K562 (cell line): Measurements from ENCODE around the gene HPDL. TPM values are rescaled to one million over a fixed set of nuclear protein-coding genes. Genes with fewer than 3 reads are reported as not detected.

Experiments used
- CREB1 ChIP-seq, 2 experiments: sonication (generic) in 1 of 2; formaldehyde crosslinking in 1 of 2; IDR thresholded peaks; 2 replicates each; pipeline versions ENCODE4 v1.6.1 to v1.8.0; 2012 to 2022; ENCODE audit warnings: inconsistent platforms in 1 of 2, mild to moderate bottlenecking in 1 of 2, missing genetic modification reagents in 1 of 2, moderate library complexity in 1 of 2
- DEAF1 ChIP-seq: fragments of 450-650 bp; formaldehyde crosslinking; IDR thresholded peaks from 2 replicates; pipeline ENCODE4 v1.4.0; 2020; ENCODE audit warnings: mild to moderate bottlenecking, moderate library complexity
- DIDO1 ChIP-seq: fragments of 450-650 bp; IDR thresholded peaks from 2 replicates; pipeline ENCODE4 v1.6.1; 2016; ENCODE audit warnings: low read depth, missing biosample characterization, missing genetic modification characterization
- HDAC1 ChIP-seq, 2 experiments: fragments of 450-650 bp; IDR thresholded peaks; 2 replicates each; pipeline ENCODE4 v1.6.1; 2016 to 2017; ENCODE audit warnings: inconsistent platforms in 1 of 2, mild to moderate bottlenecking in 1 of 2, moderate library complexity in 1 of 2
- HDAC2 ChIP-seq: fragments of 450-650 bp; IDR thresholded peaks from 2 replicates; pipeline ENCODE4 v1.6.1; 2016; ENCODE audit warnings: mild to moderate bottlenecking
- HNRNPUL1 ChIP-seq: fragments of 200-400 bp; formaldehyde crosslinking; IDR thresholded peaks from 2 replicates; pipeline ENCODE4 v1.6.1; 2017; ENCODE audit warnings: low read length
- LEF1 ChIP-seq: fragments of 450-650 bp; IDR thresholded peaks from 2 replicates; pipeline ENCODE4 v1.6.1; 2016; ENCODE audit warnings: mild to moderate bottlenecking
- NCOA2 ChIP-seq, 2 experiments: fragments of 450-650 bp; IDR thresholded peaks; 2 replicates each; pipeline ENCODE4 v1.6.1; 2018; ENCODE audit warnings: mild to moderate bottlenecking in 2 of 2, moderate library complexity in 1 of 2; ENCODE audit not compliant: partially characterized antibody in 2 of 2
- NEUROD1 ChIP-seq: fragments of 150-350 bp; IDR thresholded peaks from 2 replicates; pipeline ENCODE4 v1.6.1; 2014; ENCODE audit warnings: borderline replicate concordance, low read length, low read depth; ENCODE audit not compliant: partially characterized antibody
- PRMT5 ChIP-seq: sonication (generic); formaldehyde crosslinking; IDR thresholded peaks from 2 replicates; pipeline ENCODE4 v1.5.0; 2020; ENCODE audit warnings: missing genetic modification reagents
- RBBP5 ChIP-seq: fragments of 200-600 bp; sonication (generic); IDR thresholded peaks from 2 replicates; pipeline ENCODE4 v1.6.1; 2012; ENCODE audit warnings: borderline replicate concordance, mild to moderate bottlenecking, low read length, control low read depth, inconsistent platforms; ENCODE audit not compliant: insufficient read depth, poor library complexity, severe bottlenecking
- RBM14 ChIP-seq: fragments of 200-400 bp; formaldehyde crosslinking; IDR thresholded peaks from 2 replicates; pipeline ENCODE4 v1.6.1; 2018; ENCODE audit warnings: low read depth, mild to moderate bottlenecking, low read length, moderate library complexity, borderline replicate concordance; ENCODE audit not compliant: insufficient read depth
- SAP30 ChIP-seq: fragments of 200-600 bp; sonication (generic); IDR thresholded peaks from 2 replicates; pipeline ENCODE4 v1.6.1; 2012; ENCODE audit warnings: borderline replicate concordance, low read depth, mild to moderate bottlenecking, moderate library complexity, low read length, control low read depth, inconsistent platforms; ENCODE audit not compliant: insufficient read depth, poor library complexity, severe bottlenecking
- ZBTB49 ChIP-seq: sonication (generic); formaldehyde crosslinking; IDR thresholded peaks from 2 replicates; pipeline ENCODE4 v1.8.0; 2022; ENCODE audit warnings: missing genetic modification reagents, mild to moderate bottlenecking, borderline replicate concordance
- ZNF282 ChIP-seq: sonication (generic); formaldehyde crosslinking; IDR thresholded peaks from 2 replicates; pipeline ENCODE4 v1.8.1; 2023; ENCODE audit warnings: missing genetic modification reagents
- ZNF3 ChIP-seq: fragments of 250-450 bp; sonication (Bioruptor Pico); IDR thresholded peaks from 2 replicates; pipeline ENCODE4 v1.5.0; 2021; ENCODE audit warnings: mild to moderate bottlenecking, moderate library complexity
- polyA plus RNA-seq, 8 experiments: library from polyadenylated mRNA; depleted of rRNA in 4 of 8; stranded (reverse) in 5 of 8; unstranded in 3 of 8; fragments of >200 nt; fragmentation: Nextera tagmentation in 2 of 8; fragmentation: Illumina TruSeq in 1 of 8; extraction: Ambion mirVana in 2 of 8; extraction: Trizol in 1 of 8; gene quantifications; 2 replicates each; pipeline versions ENCODE4 v1.2.1 to v1.2.3, GENCODE V29; 2011 to 2014; ENCODE audit warnings: inconsistent platforms in 1 of 8, missing spikeins in 1 of 8
- total RNA-seq, 7 experiments: library from RNA; depleted of rRNA in 6 of 7; stranded (reverse); fragments of >200 nt in 6 of 7; fragmentation: Illumina TruSeq in 2 of 7; extraction: Trizol in 2 of 7; gene quantifications; 2 replicates each; pipeline versions ENCODE4 v1.2.1 to v1.2.3, GENCODE V29; 2011 to 2021; ENCODE audit warnings: low replicate concordance in 1 of 7
- TF ChIP-seq, protein P1 (sequence below): fragments of 250-450 bp; sonication (Bioruptor Pico); IDR thresholded peaks from 2 replicates; pipeline ENCODE4 v1.5.0; 2020; ENCODE audit warnings: mild to moderate bottlenecking, borderline replicate concordance

The HPDL gene
- total and polyA plus RNA-seq, 9 of the 15 experiments (the other 6 are each of a cell fraction or from before 2014, with no cell fraction given), result not detected

DNA sequence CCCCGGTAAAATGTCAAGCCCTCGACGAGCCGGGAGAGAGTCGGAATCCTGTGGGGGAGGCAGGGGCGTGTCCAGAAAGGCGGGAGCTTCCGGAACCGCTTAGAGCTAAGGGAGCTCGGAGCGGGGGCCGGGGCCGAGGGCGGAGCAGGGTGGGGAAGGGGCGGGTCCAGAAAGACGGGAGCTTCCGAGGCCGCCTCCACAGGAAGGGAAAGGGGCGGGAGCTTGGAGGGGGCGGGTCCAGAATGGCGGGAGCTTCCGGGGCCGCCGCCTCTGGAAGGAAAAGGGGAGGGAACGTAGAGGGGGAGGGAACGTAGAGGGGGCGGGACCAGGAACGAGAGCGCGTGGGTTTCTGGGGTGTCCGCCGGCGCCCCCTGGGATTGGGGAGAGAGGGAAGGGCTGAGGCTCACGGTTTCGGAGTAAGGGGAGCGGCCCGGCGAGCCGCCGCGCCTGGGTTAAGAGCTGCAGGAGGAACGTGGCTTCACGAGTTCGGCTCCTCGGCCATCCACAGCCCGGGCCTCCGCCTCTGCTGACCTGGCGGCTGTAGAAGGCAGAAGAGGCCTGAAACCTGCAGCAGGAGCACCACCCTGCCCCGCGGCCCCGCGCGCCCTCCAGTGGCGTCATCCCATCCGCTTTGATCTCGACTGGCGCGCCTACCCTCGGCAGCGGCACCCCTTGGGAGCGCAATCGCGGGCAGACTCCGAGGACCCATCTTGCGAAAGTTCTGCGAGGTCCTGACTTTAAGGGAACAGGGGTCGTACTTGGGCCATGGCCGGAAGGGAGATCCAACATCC, 23.0 kb upstream of the HPDL start (continued):
- TF ChIP-seq NEUROD1 (peak; percentile 29), HDAC2 (peak; percentile 45; the same call in 1 of the 2 replicates), ZBTB49 (CRISPR knock-in tag) (no peak), PRMT5 (CRISPR knock-in tag) (no peak), DEAF1 (peak; percentile 91), DIDO1 (tag) (peak; percentile 31; the same call in 1 of the 2 replicates), NCOA2 (IDR thresholded peaks at IDR 0.05; ENCODE audit: partially characterized antibody in 2 of 2) (no peak), RBM14 (no peak), HNRNPUL1 (no peak), RBBP5 (peak; percentile 83), HDAC1 (IDR thresholded peaks at IDR 0.05) (peak in 1 of 2 experiments; percentile 85; a peak in 2 of 4 replicates), SAP30 (peak; percentile 73), ZNF282 (no peak), CREB1 (IDR thresholded peaks at IDR 0.05) (peak; percentile 73; the same call in 1 of the 2 replicates), CREB1 (CRISPR knock-in tag; IDR thresholded peaks at IDR 0.05) (peak; percentile 83), ZNF3 (CRISPR knock-in tag) (no peak), LEF1 (peak; percentile 100)
- TF ChIP-seq, protein P1, sequence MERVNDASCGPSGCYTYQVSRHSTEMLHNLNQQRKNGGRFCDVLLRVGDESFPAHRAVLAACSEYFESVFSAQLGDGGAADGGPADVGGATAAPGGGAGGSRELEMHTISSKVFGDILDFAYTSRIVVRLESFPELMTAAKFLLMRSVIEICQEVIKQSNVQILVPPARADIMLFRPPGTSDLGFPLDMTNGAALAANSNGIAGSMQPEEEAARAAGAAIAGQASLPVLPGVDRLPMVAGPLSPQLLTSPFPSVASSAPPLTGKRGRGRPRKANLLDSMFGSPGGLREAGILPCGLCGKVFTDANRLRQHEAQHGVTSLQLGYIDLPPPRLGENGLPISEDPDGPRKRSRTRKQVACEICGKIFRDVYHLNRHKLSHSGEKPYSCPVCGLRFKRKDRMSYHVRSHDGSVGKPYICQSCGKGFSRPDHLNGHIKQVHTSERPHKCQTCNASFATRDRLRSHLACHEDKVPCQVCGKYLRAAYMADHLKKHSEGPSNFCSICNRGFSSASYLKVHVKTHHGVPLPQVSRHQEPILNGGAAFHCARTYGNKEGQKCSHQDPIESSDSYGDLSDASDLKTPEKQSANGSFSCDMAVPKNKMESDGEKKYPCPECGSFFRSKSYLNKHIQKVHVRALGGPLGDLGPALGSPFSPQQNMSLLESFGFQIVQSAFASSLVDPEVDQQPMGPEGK (CRISPR knock-in tag), result no peak
